CD4-positive, alpha-beta T cell (primary cell): ENCODE data around the gene UGGT1. TPM values are rescaled to one million over a fixed set of nuclear protein-coding genes. Genes with fewer than 3 reads are reported as not detected.

ENCODE experiments used
- ATAC-seq: fragments of 200-7000 bp; cut with Tn5 transposase; one replicate; pipeline ENCODE4 v1.10.0; 2022; ENCODE audit warnings: mild to moderate bottlenecking; ENCODE audit not compliant: poor library complexity
- CTCF ChIA-PET: fragments of 350-600 bp; sonication (Branson Sonifier 250); formaldehyde crosslinking; loops from one replicate; lab custom pipeline; 2021; ENCODE audit warnings: antibody characterized with exemption, inconsistent platforms; lab: Charles Lee
- POLR2A ChIA-PET: fragments of 350-600 bp; sonication (Branson Sonifier 250); formaldehyde crosslinking; loops from one replicate; lab custom pipeline; 2021; ENCODE audit warnings: antibody characterized with exemption, inconsistent platforms; lab: Charles Lee
- DNase-seq, 14 experiments: peaks; one replicate each; pipeline ENCODE4 v3.0.0-alpha.2; 2013 to 2020; ENCODE audit warnings: mixed read lengths in 2 of 14
- H3K27ac ChIP-seq, 2 donors: one replicate each; pipeline versions ENCODE4 v1.5.1 to v1.7.0; 2013; ENCODE audit warnings: low read length in 2 of 2, low read depth in 1 of 2, mild to moderate bottlenecking in 1 of 2
- H3K27me3 ChIP-seq, 2 experiments: 1 replicate in 1 of 2; 2 replicates in 1 of 2; pipeline versions ENCODE4 v1.6.1 to v1.7.0; 2013; ENCODE audit warnings: low read length in 2 of 2, control low read depth in 1 of 2, mild to moderate bottlenecking in 1 of 2, moderate library complexity in 1 of 2; ENCODE audit not compliant: insufficient read depth in 2 of 2, control insufficient read depth in 1 of 2
- H3K36me3 ChIP-seq: one replicate; pipeline ENCODE4 v1.6.1; 2013; ENCODE audit warnings: low read length, control low read depth; ENCODE audit not compliant: insufficient read depth
- H3K4me1 ChIP-seq: one replicate; pipeline ENCODE4 v1.6.1; 2013; ENCODE audit warnings: low read length, control low read depth; ENCODE audit not compliant: insufficient read depth
- H3K4me3 ChIP-seq: one replicate; pipeline ENCODE4 v1.5.1; 2013; ENCODE audit warnings: mild to moderate bottlenecking, low read length, moderate library complexity
- H3K9me3 ChIP-seq, 2 experiments: 1 replicate in 1 of 2; 2 replicates in 1 of 2; pipeline versions ENCODE4 v1.6.1 to v1.7.0; 2013; ENCODE audit warnings: low read length in 2 of 2, mild to moderate bottlenecking in 2 of 2, control low read depth in 1 of 2, moderate library complexity in 1 of 2; ENCODE audit not compliant: control insufficient read depth in 1 of 2, insufficient read depth in 1 of 2
- H3K27ac Mint-ChIP-seq: one replicate; pipeline ENCODE4 v1.8.0; 2020; ENCODE audit warnings: mixed read lengths
- H3K27me3 Mint-ChIP-seq: one replicate; pipeline ENCODE4 v1.8.0; 2021; ENCODE audit warnings: mixed read lengths
- H3K36me3 Mint-ChIP-seq: one replicate; pipeline ENCODE4 v1.8.0; 2021; ENCODE audit warnings: low read depth, mixed read lengths
- H3K4me1 Mint-ChIP-seq: one replicate; pipeline ENCODE4 v1.8.0; 2021; ENCODE audit warnings: low read depth, mixed read lengths
- H3K4me3 Mint-ChIP-seq: one replicate; pipeline ENCODE4 v1.8.0; 2020; ENCODE audit warnings: mild to moderate bottlenecking, mixed read lengths
- H3K9me3 Mint-ChIP-seq: one replicate; pipeline ENCODE4 v1.8.0; 2020; ENCODE audit warnings: mixed read lengths
- intact Hi-C, 2 experiments: fragments of 100-400 bp; cut with DNase I in 1 of 2; cut with micrococcal nuclease in 1 of 2; formaldehyde crosslinking; loops; one replicate each; pipeline versions ENCODE4 v1.15.1 to v1.9.0; 2023 to 2025; cut with DNase I, micrococcal nuclease
- total RNA-seq, 174 experiments: library from RNA in 2 of 174; stranded (reverse) in 2 of 174; gene quantifications; one replicate each; pipeline ENCODE4 v1.2.3 and lab custom pipeline; 2021 to 2026
- TF ChIP-seq, protein P1 (sequence below): fragments of 200-600 bp; IDR thresholded peaks from one replicate; pipeline ENCODE4 v1.8.0; 2022; ENCODE audit warnings: antibody characterized with exemption, mild to moderate bottlenecking

UGGT1 gene
- total RNA-seq, 2 experiments from 2014 or later: 23.5 to 28.4 TPM

DNA sequence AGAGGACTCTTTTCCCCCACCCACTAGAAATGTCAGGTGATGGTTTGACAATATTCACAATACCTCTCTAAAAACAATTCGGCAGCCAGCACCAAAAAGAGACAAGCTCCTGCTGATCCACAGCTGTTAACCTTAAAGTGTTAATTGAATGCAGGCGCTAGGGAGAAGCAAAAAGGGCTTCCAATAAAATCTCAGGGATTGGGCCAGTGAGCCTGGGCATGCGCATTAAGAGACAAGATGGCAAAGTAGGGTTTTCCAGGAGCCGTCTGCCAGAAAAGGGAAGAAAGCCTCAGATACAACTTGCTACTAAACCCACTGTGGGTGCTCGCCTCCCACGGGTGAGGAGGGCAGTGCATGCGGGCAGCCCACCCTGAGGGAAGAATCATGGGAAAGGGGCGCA, 128.9 kb downstream of the UGGT1 start:
- DNase-seq (no peak), ATAC-seq (no peak)
- Histone ChIP-seq H3K4me1 (no peaks in the 10 kb centered on the region), H3K27ac (no peak overlapping the region), H3K4me3 (no peak overlapping the region), H3K36me3 (no peaks in the 10 kb centered on the region), H3K9me3 (no peaks in the 10 kb centered on the region), H3K27me3 (no peaks in the 10 kb centered on the region)
- Mint-ChIP-seq H3K27ac (no peak overlapping the region), H3K27me3 (no peaks in the 10 kb centered on the region), H3K4me3 (no peak overlapping the region), H3K4me1 (peaks cover 17% of the 10 kb centered on the region), H3K36me3 (no peaks in the 10 kb centered on the region), H3K9me3 (no peaks in the 10 kb centered on the region)
- POLR2A ChIA-PET: no interaction called here
- CTCF ChIA-PET: no interaction called here
- intact Hi-C loops: no loop called here
- TF ChIP-seq, protein P1, sequence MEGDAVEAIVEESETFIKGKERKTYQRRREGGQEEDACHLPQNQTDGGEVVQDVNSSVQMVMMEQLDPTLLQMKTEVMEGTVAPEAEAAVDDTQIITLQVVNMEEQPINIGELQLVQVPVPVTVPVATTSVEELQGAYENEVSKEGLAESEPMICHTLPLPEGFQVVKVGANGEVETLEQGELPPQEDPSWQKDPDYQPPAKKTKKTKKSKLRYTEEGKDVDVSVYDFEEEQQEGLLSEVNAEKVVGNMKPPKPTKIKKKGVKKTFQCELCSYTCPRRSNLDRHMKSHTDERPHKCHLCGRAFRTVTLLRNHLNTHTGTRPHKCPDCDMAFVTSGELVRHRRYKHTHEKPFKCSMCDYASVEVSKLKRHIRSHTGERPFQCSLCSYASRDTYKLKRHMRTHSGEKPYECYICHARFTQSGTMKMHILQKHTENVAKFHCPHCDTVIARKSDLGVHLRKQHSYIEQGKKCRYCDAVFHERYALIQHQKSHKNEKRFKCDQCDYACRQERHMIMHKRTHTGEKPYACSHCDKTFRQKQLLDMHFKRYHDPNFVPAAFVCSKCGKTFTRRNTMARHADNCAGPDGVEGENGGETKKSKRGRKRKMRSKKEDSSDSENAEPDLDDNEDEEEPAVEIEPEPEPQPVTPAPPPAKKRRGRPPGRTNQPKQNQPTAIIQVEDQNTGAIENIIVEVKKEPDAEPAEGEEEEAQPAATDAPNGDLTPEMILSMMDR: no peak

- ChIA-PET CTCF (no interaction called here), POLR2A (no interaction called here)
- H3K36me3 ChIP-seq: no peaks in the 10 kb centered on the region
- H3K9me3 ChIP-seq: no peaks in the 10 kb centered on the region
- DNase-seq (no peak), ATAC-seq (no peak)
- Mint-ChIP-seq H3K36me3 (no peaks in the 10 kb centered on the region), H3K4me1 (no peaks in the 10 kb centered on the region), H3K27me3 (no peaks in the 10 kb centered on the region), H3K9me3 (no peaks in the 10 kb centered on the region), H3K4me3 (no peak overlapping the region), H3K27ac (no peak overlapping the region)
- intact Hi-C loops: no loop called here
- TF ChIP-seq, protein P1: no peak
- H3K27me3 ChIP-seq: no peaks in the 10 kb centered on the region
- no peak overlapping the region for H3K27ac ChIP-seq
- H3K4me3 ChIP-seq: no peak overlapping the region
- peaks cover 5% of the 10 kb centered on the region for H3K4me1 ChIP-seq
Observed at GRCh38 chr2:128227862-128228261, 136.9 kb downstream of the UGGT1 start.

DNA sequence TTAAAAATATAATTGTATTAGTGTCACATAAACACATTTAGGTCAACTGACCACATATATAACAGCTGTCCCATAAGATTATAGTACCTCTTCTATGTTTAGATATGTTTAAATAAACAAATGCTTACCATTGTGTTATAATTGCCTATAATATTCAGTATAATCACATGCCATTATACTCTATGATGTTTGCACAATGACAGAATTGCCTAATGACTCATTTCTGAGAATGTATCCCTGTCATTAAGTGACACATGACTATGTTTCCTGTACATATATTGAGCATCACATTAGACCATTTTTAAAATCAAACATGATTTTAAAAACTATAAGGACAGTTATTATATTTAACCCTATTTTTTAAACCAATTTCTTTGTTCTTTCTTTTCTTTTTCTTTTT, 137.9 kb downstream of the UGGT1 start:
- Histone ChIP-seq H3K9me3 (no peaks in the 10 kb centered on the region), H3K27ac (no peak overlapping the region), H3K27me3 (no peaks in the 10 kb centered on the region), H3K36me3 (no peaks in the 10 kb centered on the region), H3K4me1 (peaks cover 12% of the 10 kb centered on the region), H3K4me3 (no peak overlapping the region)
- intact Hi-C loops: no loop called here
- no peak overlapping the region for H3K4me3 Mint-ChIP-seq
- H3K27ac Mint-ChIP-seq: no peak overlapping the region
- TF ChIP-seq, protein P1: no peak
- H3K9me3 Mint-ChIP-seq: no peaks in the 10 kb centered on the region
- ATAC-seq (no peak), DNase-seq (peak in 1 of 14 experiments; percentile 15)
- CTCF ChIA-PET: interaction anchor here (0.6 to 1.0 kb wide), 2 partner anchors 31 to 175 kb away, joined by 3 read pairs; no protein-coding TSS in a partner anchor
- H3K4me1 Mint-ChIP-seq: no peaks in the 10 kb centered on the region
- POLR2A ChIA-PET: no interaction called here
- H3K36me3 Mint-ChIP-seq: no peaks in the 10 kb centered on the region
- H3K27me3 Mint-ChIP-seq: no peaks in the 10 kb centered on the region
